ENCODE data around the gene SERTM2. TPM values are rescaled to one million over a fixed set of nuclear protein-coding genes. Genes with fewer than 3 reads are reported as not detected.

Gene SERTM2
- total RNA-seq, 1 donor from 2014 or later = 1.7 TPM

GRCh38 chrX:111503485-111503993, 7.9 kb upstream of the SERTM2 start:
- H3K4me3 Mint-ChIP-seq = no peak overlapping the region
- H3K27ac Mint-ChIP-seq = no peak overlapping the region
- H3K4me1 Mint-ChIP-seq (ENCODE audit: unreplicated experiment) = peaks cover 4% of the 10 kb centered on the region
- no peak for DNase-seq (ENCODE audit: extremely low spot score, unreplicated experiment)
- H3K36me3 Mint-ChIP-seq = no peaks in the 10 kb centered on the region
- no peaks in the 10 kb centered on the region for H3K27me3 Mint-ChIP-seq
- H3K9me3 Mint-ChIP-seq = no peaks in the 10 kb centered on the region
- no peak for TF ChIP-seq CTCF (conservative IDR thresholded peaks at IDR 0.05)

GRCh38 chrX:111504941-111505340, 6.5 kb upstream of the SERTM2 start:
- no peaks in the 10 kb centered on the region for H3K36me3 Mint-ChIP-seq
- no peak for DNase-seq (ENCODE audit: extremely low spot score, unreplicated experiment)
- H3K9me3 Mint-ChIP-seq = no peaks in the 10 kb centered on the region
- no peak for TF ChIP-seq CTCF (conservative IDR thresholded peaks at IDR 0.05)
- no peak overlapping the region for H3K27ac Mint-ChIP-seq
- H3K4me1 Mint-ChIP-seq (ENCODE audit: unreplicated experiment) = peaks cover 4% of the 10 kb centered on the region
- H3K4me3 Mint-ChIP-seq = no peak overlapping the region
- H3K27me3 Mint-ChIP-seq = no peaks in the 10 kb centered on the region

- no peaks in the 10 kb centered on the region for H3K36me3 Mint-ChIP-seq
- no peak for DNase-seq (ENCODE audit: extremely low spot score, unreplicated experiment)
- TF ChIP-seq CTCF (conservative IDR thresholded peaks at IDR 0.05) = no peak
- H3K27me3 Mint-ChIP-seq = no peaks in the 10 kb centered on the region
- H3K9me3 Mint-ChIP-seq = no peaks in the 10 kb centered on the region
- H3K27ac Mint-ChIP-seq = no peak overlapping the region
- H3K4me3 Mint-ChIP-seq = no peak overlapping the region
- peaks cover 4% of the 10 kb centered on the region for H3K4me1 Mint-ChIP-seq (ENCODE audit: unreplicated experiment)
These were observed 5.7 kb upstream of the SERTM2 start for GRCh38 chrX:111505783-111506182.

GRCh38 chrX:111506826-111507225, 4.6 kb upstream of the SERTM2 start:
- Mint-ChIP-seq H3K4me1 (ENCODE audit: unreplicated experiment) (peaks cover 8% of the 10 kb centered on the region), H3K27me3 (no peaks in the 10 kb centered on the region), H3K27ac (no peak overlapping the region), H3K36me3 (no peaks in the 10 kb centered on the region), H3K9me3 (no peaks in the 10 kb centered on the region), H3K4me3 (no peak overlapping the region)
- no peak for DNase-seq (ENCODE audit: extremely low spot score, unreplicated experiment)
- TF ChIP-seq CTCF (conservative IDR thresholded peaks at IDR 0.05) = no peak

GRCh38 chrX:111507933-111508332, 3.5 kb upstream of the SERTM2 start:
- H3K27ac Mint-ChIP-seq = no peak overlapping the region
- no peak for DNase-seq (ENCODE audit: extremely low spot score, unreplicated experiment)
- no peak for TF ChIP-seq CTCF (conservative IDR thresholded peaks at IDR 0.05)
- peaks cover 11% of the 10 kb centered on the region for H3K4me1 Mint-ChIP-seq (ENCODE audit: unreplicated experiment)
- H3K9me3 Mint-ChIP-seq = no peaks in the 10 kb centered on the region
- no peak overlapping the region for H3K4me3 Mint-ChIP-seq
- H3K27me3 Mint-ChIP-seq = no peaks in the 10 kb centered on the region
- H3K36me3 Mint-ChIP-seq = no peaks in the 10 kb centered on the region

- Mint-ChIP-seq H3K4me3 (no peak overlapping the region), H3K27me3 (no peaks in the 10 kb centered on the region), H3K27ac (no peak overlapping the region), H3K4me1 (ENCODE audit: unreplicated experiment) (peaks cover 21% of the 10 kb centered on the region), H3K36me3 (no peaks in the 10 kb centered on the region), H3K9me3 (no peaks in the 10 kb centered on the region)
- TF ChIP-seq CTCF (conservative IDR thresholded peaks at IDR 0.05) = no peak
- no peak for DNase-seq (ENCODE audit: extremely low spot score, unreplicated experiment)
These were observed 3.9 kb downstream of the SERTM2 start for GRCh38 chrX:111515298-111515697.

All from type B pancreatic cell (in vitro differentiated cells).